Epithelial cell of esophagus (primary cell): ENCODE results near the gene AKT3.
A peak's percentile ranks its signal among the peaks of the same experiment; 100 is the strongest.
"Not testable (repeated sequence)": the region's sequence is repeated elsewhere in the genome, so short reads cannot be mapped to it uniquely, and the experiment has no call there.

ENCODE experiments used
- DNase-seq: peaks from one replicate; pipeline ENCODE4 v3.0.0; 2010; ENCODE audit warnings: low read depth
- H3K4me3 ChIP-seq: 2 replicates; pipeline ENCODE4 v1.5.1; 2011; ENCODE audit warnings: mild to moderate bottlenecking, low read length, control low read depth
- TF ChIP-seq, protein P1 (sequence below): IDR thresholded peaks from 2 replicates; pipeline ENCODE4 v1.5.1; 2011; ENCODE audit warnings: low read depth, mild to moderate bottlenecking, low read length, control low read depth, inconsistent platforms; ENCODE audit not compliant: insufficient read depth; ENCODE audit errors: missing control alignments

AKT3 gene

DNA sequence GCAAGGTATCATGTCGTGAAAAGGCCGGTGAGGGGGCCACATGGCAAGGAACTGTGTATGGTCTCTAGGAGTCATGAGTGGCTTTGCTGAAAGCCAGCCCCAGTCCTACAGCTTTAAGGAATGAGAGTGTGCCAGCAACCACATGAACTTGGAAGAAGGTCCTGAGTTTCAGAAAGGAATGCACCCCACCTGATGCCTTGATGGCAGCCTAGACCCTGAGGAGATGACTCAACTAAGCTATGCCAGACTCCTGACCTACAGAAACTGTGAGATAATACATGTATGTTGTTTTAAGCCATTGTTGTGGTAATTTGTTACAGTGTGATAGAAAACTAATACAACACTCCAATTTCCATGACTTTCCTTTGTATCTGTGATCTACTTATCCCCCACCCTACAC lies 33.5 kb upstream of the AKT3 start:
- DNase-seq, result no peak
- TF ChIP-seq, protein P1, sequence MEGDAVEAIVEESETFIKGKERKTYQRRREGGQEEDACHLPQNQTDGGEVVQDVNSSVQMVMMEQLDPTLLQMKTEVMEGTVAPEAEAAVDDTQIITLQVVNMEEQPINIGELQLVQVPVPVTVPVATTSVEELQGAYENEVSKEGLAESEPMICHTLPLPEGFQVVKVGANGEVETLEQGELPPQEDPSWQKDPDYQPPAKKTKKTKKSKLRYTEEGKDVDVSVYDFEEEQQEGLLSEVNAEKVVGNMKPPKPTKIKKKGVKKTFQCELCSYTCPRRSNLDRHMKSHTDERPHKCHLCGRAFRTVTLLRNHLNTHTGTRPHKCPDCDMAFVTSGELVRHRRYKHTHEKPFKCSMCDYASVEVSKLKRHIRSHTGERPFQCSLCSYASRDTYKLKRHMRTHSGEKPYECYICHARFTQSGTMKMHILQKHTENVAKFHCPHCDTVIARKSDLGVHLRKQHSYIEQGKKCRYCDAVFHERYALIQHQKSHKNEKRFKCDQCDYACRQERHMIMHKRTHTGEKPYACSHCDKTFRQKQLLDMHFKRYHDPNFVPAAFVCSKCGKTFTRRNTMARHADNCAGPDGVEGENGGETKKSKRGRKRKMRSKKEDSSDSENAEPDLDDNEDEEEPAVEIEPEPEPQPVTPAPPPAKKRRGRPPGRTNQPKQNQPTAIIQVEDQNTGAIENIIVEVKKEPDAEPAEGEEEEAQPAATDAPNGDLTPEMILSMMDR, result no peak
- H3K4me3 ChIP-seq, result no peak overlapping the region

DNA sequence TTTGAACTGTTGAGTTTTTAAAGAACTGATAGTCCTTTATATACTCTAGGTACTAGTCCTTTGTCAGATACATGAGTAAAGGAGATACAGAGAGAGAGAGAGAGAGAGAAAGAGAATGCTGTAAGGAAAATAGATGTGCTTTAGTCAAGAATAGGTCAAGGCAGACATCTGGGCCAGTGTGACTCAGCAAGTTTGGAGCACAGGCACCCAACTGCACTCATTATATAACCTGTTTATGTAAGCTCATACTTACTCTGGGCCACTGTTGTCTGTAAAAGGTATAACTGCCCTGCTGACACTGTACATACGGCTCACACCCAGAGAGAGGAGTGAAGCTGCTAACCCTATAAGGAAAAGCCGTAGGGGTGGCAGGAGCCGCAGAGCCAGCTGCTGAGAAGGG lies 32.2 kb upstream of the AKT3 start:
- no peak overlapping the region for H3K4me3 ChIP-seq
- TF ChIP-seq, protein P1, result no peak
- DNase-seq, result peak; percentile 22

DNA sequence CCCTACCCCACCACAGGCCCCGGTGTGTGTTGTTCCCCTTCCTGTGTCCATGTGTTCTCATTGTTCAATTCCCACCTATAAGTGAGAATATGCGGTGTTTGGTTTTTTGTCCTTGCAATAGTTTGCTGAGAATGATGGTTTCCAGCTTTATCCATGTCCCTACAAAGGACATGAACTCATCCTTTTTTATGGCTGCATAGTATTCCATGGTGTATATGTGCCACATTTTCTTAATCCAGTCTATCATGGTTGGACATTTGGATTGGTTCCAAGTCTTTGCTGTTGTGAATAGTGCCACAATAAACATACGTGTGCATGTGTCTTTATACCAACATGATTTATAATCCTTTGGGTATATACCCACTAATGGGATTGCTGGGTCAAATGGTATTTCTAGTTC lies 27.0 kb upstream of the AKT3 start:
- H3K4me3 ChIP-seq, DNase-seq: not testable (repeated sequence)

DNA sequence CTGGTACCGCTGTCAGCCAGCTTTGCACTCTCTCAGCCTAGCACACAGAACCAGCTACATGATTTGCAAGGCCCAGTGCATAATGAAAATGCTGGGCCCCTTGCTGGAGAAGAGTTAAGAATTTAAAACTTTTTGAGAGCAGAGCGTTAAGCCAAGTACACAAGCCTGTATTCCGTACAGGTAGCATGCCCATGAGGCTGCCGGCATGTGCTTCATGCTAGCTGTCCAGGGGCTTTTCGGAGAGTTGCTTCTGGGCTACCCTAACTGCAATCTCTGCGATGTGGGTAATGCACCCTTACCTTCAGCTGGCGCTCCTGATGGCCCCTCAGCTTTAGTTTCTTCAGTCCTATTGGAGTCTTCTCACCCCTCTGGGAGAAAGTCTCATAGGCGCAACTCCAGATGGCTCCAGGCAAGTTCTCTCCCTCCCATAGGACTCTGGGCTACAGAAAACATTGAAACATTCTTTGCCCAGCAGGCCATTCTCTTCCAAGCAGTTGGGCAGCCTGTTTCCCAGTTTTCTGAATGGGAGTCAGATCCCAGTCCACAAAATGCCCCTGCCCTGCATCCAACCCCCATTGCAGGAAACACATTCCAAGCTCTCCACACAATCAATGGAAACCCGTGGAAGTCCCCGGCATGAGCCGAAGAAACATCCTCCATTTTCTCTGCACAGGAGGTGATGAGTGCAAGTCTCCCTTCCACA lies 5.7 kb upstream of the AKT3 start:
- DNase-seq, result no peak
- TF ChIP-seq, protein P1, result no peak
- no peak overlapping the region for H3K4me3 ChIP-seq

DNA sequence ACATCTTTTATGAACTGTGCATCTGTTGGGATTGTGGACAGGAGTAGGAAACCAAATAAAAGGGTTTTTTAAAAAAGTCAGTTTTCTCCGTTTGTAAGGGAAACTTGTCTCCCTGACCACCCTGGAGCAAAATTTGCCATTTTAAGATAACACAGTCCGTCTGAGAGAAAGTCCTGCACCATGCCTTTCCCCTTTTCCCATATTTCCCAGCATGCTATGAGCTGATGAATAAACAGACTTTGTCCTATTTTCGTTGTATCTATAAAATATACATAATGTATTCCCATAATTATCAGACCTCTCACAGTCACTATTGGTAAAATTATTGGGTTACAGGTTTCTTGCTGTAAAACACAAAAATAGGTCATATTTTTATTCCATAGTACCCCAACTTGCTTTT lies 1.7 kb upstream of the AKT3 start:
- no peak for DNase-seq
- H3K4me3 ChIP-seq, result no peak overlapping the region
- TF ChIP-seq, protein P1, result no peak

DNA sequence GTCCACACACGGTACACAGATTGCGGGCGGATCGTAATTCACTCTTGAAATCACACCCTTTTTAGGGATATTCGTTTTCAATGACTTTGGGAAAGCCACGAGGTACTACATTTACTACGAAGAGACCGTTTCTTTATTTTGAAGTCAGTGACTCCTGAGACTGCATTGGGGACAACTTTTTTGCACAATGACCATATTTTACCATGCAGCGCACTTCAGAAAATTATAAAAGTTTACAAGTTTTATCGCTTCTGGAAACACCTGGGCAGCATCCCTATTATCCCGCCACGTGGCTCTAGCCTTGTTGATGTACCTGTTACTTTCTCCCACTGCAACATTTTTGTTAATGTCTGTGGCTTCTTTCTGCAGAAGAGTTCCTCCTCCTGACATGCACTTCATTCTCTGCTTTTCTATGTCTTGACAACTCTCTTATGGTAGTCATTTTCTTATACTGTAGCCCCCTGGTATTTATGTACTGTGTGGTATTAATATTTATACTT lies 1.3 kb upstream of the AKT3 start:
- TF ChIP-seq, protein P1, result no peak
- peak overlapping the region; percentile 43 for H3K4me3 ChIP-seq
- DNase-seq, result no peak

DNA sequence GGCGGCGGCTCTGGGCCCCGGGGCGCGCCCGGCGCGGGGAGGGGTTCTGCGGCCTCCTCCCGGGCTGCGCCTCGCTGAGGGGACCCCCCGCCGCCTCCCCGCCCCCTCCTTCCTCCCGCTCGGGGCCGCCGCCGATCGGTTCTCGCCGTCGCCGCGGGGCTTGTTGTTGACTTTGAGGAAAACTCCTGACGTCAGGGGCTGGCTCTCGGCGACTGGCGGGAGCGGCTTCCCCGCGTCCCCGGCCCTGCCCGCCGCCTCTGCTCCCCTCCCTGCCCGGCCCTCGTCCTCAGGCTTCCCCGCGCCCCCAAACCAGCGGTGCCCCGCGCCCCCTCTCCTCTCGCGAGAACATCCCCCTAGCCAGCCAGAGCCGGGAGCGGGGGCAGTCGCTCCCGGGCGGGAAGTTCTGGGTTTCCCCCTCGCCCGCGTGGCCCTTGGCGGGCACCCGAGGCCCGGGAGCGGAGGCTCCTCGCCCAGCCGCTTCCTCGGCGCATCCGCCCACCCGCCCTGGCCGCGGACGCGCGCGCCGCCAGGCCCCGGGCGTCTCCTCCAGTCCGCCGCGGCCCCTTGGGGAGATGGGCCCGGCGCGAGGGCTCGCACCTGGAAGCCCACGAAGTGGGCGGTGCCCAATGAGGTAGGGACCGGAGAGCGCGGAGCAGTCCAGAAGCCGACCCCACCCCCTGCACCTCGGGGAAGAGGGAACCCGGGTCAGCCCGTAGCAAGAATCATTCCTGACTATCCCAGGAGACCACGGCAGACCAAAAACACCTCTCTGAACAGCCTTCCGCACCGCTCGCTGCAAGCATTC lies 611 bp upstream of the AKT3 start:
- TF ChIP-seq, protein P1, result no peak
- peak; percentile 54 for DNase-seq
- peak overlapping the region; percentile 43 for H3K4me3 ChIP-seq
